Mesendoderm (in vitro differentiated cells): Measurements from ENCODE around the gene NCAPG2.

Experiments
- DNase-seq: peaks from one replicate; pipeline ENCODE4 v3.0.0; 2013
- H2AK5ac ChIP-seq: 2 replicates; pipeline ENCODE4 v1.6.1; 2013; ENCODE audit warnings: low read length, inconsistent platforms
- H2BK120ac ChIP-seq: 2 replicates; pipeline ENCODE4 v1.6.1; 2013; ENCODE audit warnings: low read depth, mild to moderate bottlenecking, low read length, moderate library complexity, mixed read lengths
- H2BK15ac ChIP-seq: replicated peaks from 2 replicates; pipeline ENCODE4 v1.6.1; 2013; ENCODE audit warnings: low read depth, mild to moderate bottlenecking, moderate library complexity
- H2BK5ac ChIP-seq: 2 replicates; pipeline ENCODE4 v1.6.1; 2013; ENCODE audit warnings: low read length, inconsistent platforms
- H3K18ac ChIP-seq: 2 replicates; pipeline ENCODE4 v1.6.1; 2013; ENCODE audit warnings: mild to moderate bottlenecking, low read length, mixed read lengths
- H3K23ac ChIP-seq: one replicate; pipeline ENCODE4 v1.6.1; 2013; ENCODE audit warnings: low read length
- H3K27ac ChIP-seq: 2 replicates; pipeline ENCODE4 v1.5.1; 2013; ENCODE audit warnings: low read depth, mild to moderate bottlenecking, inconsistent platforms, low read length, moderate library complexity
- H3K27me3 ChIP-seq: 2 replicates; pipeline ENCODE4 v1.6.1; 2013; ENCODE audit warnings: low read length, control low read depth, mild to moderate bottlenecking, inconsistent platforms; ENCODE audit not compliant: insufficient read depth, poor library complexity
- H3K36me3 ChIP-seq: 2 replicates; pipeline ENCODE4 v1.6.1; 2013; ENCODE audit warnings: low read length, inconsistent platforms; ENCODE audit not compliant: control insufficient read depth, insufficient read depth
- H3K4ac ChIP-seq: one replicate; pipeline ENCODE4 v1.6.1; 2013; ENCODE audit warnings: low read depth, mild to moderate bottlenecking, low read length, moderate library complexity
- H3K4me1 ChIP-seq: 2 replicates; pipeline ENCODE4 v1.6.1; 2013; ENCODE audit warnings: low read depth, low read length, inconsistent platforms; ENCODE audit not compliant: control insufficient read depth
- H3K4me2 ChIP-seq: 2 replicates; pipeline ENCODE4 v1.6.1; 2013; ENCODE audit warnings: low read length
- H3K4me3 ChIP-seq: 2 replicates; pipeline ENCODE4 v1.5.1; 2013; ENCODE audit warnings: mild to moderate bottlenecking, low read length
- H3K56ac ChIP-seq: one replicate; pipeline ENCODE4 v1.6.1; 2013; ENCODE audit warnings: low read length
- H3K79me1 ChIP-seq: 2 replicates; pipeline ENCODE4 v1.6.1; 2013; ENCODE audit warnings: low read length, inconsistent platforms
- H3K79me2 ChIP-seq: 2 replicates; pipeline ENCODE4 v1.6.1; 2013; ENCODE audit warnings: mild to moderate bottlenecking, low read length; ENCODE audit not compliant: control insufficient read depth, insufficient read depth
- H3K9ac ChIP-seq: 2 replicates; pipeline ENCODE4 v1.6.1; 2013; ENCODE audit warnings: low read length, inconsistent platforms
- H4K5ac ChIP-seq: one replicate; pipeline ENCODE4 v1.6.1; 2013; ENCODE audit warnings: low read length
- H4K8ac ChIP-seq: one replicate; pipeline ENCODE4 v1.6.1; 2013; ENCODE audit warnings: low read depth, mild to moderate bottlenecking, control low read depth, low read length, moderate library complexity
- WGBS: extraction: QIAGEN DNeasy Blood & Tissue Kit; methylation state at CpG from one replicate; pipeline ENCODE4 v1.1.7; 2013; ENCODE audit warnings: low lambda C conversion rate, missing lambda C conversion rate; ENCODE audit not compliant: insufficient coverage; ENCODE audit errors: extremely low coverage; 5-methylcytosine and 5-hydroxymethylcytosine counted together

The NCAPG2 gene

DNA sequence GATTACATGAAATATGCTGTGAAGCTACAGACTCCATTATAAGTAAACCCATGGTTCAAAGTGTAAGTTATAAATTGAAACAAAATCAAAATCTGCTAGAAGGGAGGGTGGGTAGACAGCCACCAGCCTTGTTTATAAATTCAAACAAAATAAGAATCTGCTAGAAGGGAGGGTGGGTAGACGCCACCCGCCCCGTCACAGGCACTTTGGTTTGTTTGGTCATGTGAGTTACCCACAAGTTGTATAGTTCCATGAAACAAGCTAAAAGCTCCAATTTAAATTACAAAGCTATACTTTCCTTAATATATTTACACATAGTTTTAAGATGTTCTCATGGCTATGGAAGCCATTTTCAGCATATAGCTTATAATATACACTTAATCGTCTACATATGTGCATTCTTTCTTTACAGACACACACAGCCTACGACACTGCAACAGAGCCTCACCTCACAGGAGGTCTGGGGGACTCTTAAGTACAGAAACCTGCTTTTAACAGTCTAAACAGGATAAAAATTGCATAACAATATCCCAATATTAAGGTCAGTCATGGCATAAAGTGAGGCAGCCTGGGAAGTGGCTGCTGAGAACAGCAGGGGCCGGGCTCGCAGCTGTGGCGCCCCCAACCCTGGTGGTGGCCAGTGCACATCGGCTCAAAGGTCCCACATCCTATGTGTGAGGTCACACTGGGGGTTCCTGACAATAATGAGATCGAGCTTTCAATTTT lies 28.1 kb upstream of the NCAPG2 start:
- Histone ChIP-seq H3K4me2 (no peak overlapping the region), H3K4me3 (no peak overlapping the region), H2BK15ac (no peak overlapping the region), H3K36me3 (no peaks in the 10 kb centered on the region), H3K79me2 (no peaks in the 10 kb centered on the region), H3K79me1 (no peaks in the 10 kb centered on the region), H3K27ac (no peak overlapping the region), H4K8ac (no peak overlapping the region), H4K5ac (no peak overlapping the region), H3K18ac (no peak overlapping the region), H3K9ac (no peak overlapping the region), H2BK120ac (no peak overlapping the region), H3K23ac (no peak overlapping the region), H2AK5ac (no peak overlapping the region), H3K4ac (no peak overlapping the region), H3K56ac (no peak overlapping the region), H3K4me1 (no peaks in the 10 kb centered on the region), H3K27me3 (no peaks in the 10 kb centered on the region), H2BK5ac (no peak overlapping the region)
- DNase-seq, result no peak
- WGBS, result no CpG with 5 or more reads among the region's 10 CpGs

DNA sequence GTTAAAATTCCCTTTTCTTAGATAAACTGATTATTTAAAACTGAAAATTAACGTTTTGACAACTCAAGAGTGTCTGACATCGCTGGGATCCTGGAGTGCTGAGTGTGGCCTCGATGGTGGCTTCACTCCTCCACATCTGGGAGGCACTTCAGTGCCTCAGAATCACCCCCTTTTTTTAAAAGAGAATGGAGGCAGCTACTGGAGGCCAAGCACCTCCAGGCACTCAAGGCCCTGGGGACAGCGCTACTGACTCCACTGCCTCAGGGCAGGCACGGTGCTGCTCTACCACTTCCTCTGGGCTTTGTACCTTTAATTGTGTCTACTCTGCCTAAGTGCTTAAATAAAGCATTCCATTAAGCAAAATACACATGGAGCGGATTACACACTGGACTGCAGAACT lies 27.2 kb upstream of the NCAPG2 start:
- Histone ChIP-seq H3K4me3 (no peak overlapping the region), H3K27me3 (no peaks in the 10 kb centered on the region), H2BK5ac (no peak overlapping the region), H3K79me2 (no peaks in the 10 kb centered on the region), H3K56ac (no peak overlapping the region), H4K5ac (no peak overlapping the region), H2BK120ac (no peak overlapping the region), H3K4ac (no peak overlapping the region), H3K27ac (no peak overlapping the region), H3K79me1 (no peaks in the 10 kb centered on the region), H3K23ac (no peak overlapping the region), H3K4me2 (no peak overlapping the region), H4K8ac (no peak overlapping the region), H3K18ac (no peak overlapping the region), H3K4me1 (no peaks in the 10 kb centered on the region), H2BK15ac (no peak overlapping the region), H2AK5ac (no peak overlapping the region), H3K9ac (no peak overlapping the region), H3K36me3 (no peaks in the 10 kb centered on the region)
- whole genome bisulfite sequencing, result no CpG with 5 or more reads among the region's 6 CpGs
- DNase-seq, result no peak

DNA sequence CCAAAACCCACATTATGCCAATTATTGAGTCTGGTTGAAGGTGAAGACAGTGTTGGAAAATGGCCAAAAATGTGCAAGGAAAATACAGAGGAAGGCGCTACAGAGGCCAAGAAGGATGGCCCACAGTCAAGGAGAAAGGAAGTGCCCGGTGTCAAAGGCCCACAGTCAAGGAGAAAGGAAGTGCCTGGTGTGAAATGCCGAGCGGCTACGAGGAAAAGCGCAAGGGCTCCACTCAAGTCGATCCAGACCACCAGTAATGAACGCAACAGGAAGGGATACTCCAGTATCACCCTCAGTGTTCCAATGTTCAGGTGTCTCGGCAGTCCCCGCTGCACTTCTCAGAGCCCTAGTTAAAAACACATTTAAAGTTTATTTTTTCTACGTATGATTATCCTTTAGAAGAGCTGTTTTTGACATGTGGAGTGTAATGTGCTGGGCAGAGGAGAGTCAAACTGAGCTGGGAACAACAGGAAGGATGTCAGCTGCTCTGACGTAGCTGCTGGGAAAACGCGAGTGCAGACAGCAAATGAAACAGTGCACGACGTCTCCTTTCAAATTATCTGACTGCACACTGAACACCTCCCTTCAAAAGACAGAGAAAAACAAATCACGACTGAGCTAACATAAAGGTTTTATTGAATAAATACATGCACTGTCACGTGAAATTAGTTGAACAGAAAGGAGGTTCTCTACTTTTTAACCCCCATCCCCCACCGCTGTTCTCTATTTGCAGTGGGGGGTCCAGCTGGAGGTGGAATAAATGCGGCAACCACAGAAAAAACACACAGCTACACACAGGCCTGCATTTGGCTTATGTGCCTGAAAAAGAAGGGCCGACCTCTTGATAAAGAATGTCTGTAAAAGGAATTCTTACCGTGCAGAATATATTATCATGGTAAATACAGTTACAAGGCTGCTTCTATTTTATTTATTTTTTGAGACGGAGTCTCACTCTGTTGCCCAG lies 26.1 kb upstream of the NCAPG2 start:
- Histone ChIP-seq H2BK15ac (no peak overlapping the region), H3K36me3 (no peaks in the 10 kb centered on the region), H4K8ac (no peak overlapping the region), H3K9ac (no peak overlapping the region), H3K56ac (no peak overlapping the region), H3K27ac (no peak overlapping the region), H3K27me3 (no peaks in the 10 kb centered on the region), H3K23ac (no peak overlapping the region), H3K4me1 (no peaks in the 10 kb centered on the region), H2BK5ac (no peak overlapping the region), H3K4me3 (no peak overlapping the region), H3K79me1 (no peaks in the 10 kb centered on the region), H3K4me2 (no peak overlapping the region), H2AK5ac (no peak overlapping the region), H3K18ac (no peak overlapping the region), H3K79me2 (no peaks in the 10 kb centered on the region), H3K4ac (no peak overlapping the region), H2BK120ac (no peak overlapping the region), H4K5ac (no peak overlapping the region)
- WGBS, result no CpG with 5 or more reads among the region's 23 CpGs
- no peak for DNase-seq

DNA sequence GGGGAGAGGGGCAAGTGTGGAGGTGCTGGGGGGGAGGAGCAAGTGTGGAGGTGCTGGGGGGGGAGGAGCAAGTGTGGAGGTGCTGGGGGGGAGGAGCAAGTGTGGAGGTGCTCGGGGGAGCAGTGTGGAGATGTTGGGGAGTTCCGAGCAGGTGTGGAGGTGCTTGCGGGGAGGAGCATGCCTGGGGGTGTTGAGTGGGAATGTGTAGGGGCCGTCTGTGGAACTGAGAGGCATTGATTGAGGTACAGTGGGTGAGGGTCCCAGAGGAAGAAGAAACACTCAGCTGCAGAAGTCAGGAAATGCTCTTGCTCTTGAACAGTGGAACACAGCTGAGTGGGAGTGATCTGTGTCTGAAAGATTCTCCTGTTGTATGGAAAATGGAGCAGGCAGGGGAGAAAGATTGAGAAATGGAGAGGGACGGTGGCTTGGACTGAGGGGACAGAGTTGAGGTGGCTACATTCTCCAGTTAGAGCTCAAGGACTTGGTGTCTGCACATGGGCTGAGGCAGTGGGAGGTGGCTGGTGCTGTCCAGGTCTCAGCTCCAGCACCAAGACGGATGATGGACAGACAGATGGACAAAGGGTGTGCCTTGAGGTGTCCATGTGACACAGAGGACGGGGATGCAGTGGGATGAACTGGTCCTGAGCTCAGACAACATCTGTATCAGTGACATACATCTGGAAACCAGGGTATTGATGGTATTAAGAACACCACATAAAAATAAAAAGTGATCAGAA lies 25.2 kb upstream of the NCAPG2 start:
- H3K36me3 ChIP-seq, result no peaks in the 10 kb centered on the region
- H3K27ac ChIP-seq, result no peak overlapping the region
- H3K79me2 ChIP-seq, result no peaks in the 10 kb centered on the region
- H3K4me1 ChIP-seq, result no peaks in the 10 kb centered on the region
- no peak overlapping the region for H2BK120ac ChIP-seq
- no peak overlapping the region for H3K4me3 ChIP-seq
- no peak overlapping the region for H3K56ac ChIP-seq
- no peak overlapping the region for H3K4ac ChIP-seq
- H3K23ac ChIP-seq, result no peak overlapping the region
- H4K5ac ChIP-seq, result no peak overlapping the region
- no peak overlapping the region for H4K8ac ChIP-seq
- H3K4me2 ChIP-seq, result no peak overlapping the region
- no peak overlapping the region for H3K18ac ChIP-seq
- no peak for DNase-seq
- H3K79me1 ChIP-seq, result no peaks in the 10 kb centered on the region
- H3K27me3 ChIP-seq, result no peaks in the 10 kb centered on the region
- no peak overlapping the region for H2AK5ac ChIP-seq
- H3K9ac ChIP-seq, result no peak overlapping the region
- no peak overlapping the region for H2BK15ac ChIP-seq
- no peak overlapping the region for H2BK5ac ChIP-seq
- WGBS, result no CpG with 5 or more reads among the region's 7 CpGs

DNA sequence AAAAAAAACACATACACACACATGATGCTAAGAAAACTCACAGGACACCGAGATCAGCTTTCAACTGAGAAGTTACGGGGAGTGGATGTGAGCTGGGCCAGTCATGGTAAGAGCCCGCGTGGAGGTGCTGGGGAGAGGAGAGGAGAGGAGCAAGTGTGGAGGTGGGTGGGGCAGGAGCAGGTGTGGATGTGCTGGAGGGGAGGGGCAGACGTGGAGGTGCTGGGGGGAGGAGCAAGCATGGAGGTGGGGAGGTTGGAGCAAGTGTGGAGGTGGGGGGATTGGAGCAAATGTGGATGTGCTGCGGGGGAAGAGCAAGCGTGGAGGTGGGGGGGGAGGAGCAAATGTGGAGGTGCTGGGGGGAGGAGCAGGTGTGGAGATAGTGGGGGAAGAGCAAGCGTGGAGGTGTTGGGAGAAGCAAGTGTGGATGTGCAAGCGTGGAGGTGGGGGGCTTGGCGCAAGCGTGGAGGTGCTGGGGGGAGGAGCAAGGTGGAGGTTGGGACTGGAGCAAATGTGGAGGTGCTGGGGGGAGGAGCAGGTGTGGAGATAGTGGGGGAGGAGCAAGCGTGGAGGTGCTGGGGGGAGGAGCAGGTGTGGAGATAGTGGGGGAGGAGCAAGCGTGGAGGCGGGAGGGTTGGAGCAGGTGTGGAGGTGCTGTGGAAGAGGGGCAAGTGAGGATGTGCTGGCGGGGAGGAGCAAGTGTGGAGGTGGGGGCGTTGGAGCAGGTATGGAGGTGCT lies 24.5 kb upstream of the NCAPG2 start:
- Histone ChIP-seq H3K56ac (no peak overlapping the region), H2BK15ac (no peak overlapping the region), H4K8ac (no peak overlapping the region), H3K27ac (no peak overlapping the region), H3K9ac (no peak overlapping the region), H3K4me2 (no peak overlapping the region), H3K4me1 (no peaks in the 10 kb centered on the region), H3K4ac (no peak overlapping the region), H2BK5ac (no peak overlapping the region), H3K23ac (no peak overlapping the region), H2AK5ac (no peak overlapping the region), H3K79me1 (no peaks in the 10 kb centered on the region), H3K36me3 (no peaks in the 10 kb centered on the region), H3K27me3 (no peaks in the 10 kb centered on the region), H2BK120ac (no peak overlapping the region), H3K18ac (no peak overlapping the region), H4K5ac (no peak overlapping the region), H3K79me2 (no peaks in the 10 kb centered on the region), H3K4me3 (no peak overlapping the region)
- WGBS, result no CpG with 5 or more reads among the region's 16 CpGs
- DNase-seq, result no peak
